HEK293 (cell line): ENCODE measurements around the gene NDUFAF5.

ENCODE experiments used
- CTCF ChIA-PET: fragments of 350-600 bp; formaldehyde crosslinking; extraction: SDS; loops from one replicate; lab custom pipeline; 2021; ENCODE audit warnings: antibody characterized with exemption; lab: Yijun Ruan, JAX
- POLR2A ChIA-PET: fragments of 300-600 bp; formaldehyde crosslinking; extraction: SDS; loops from one replicate; lab custom pipeline; 2020; ENCODE audit warnings: antibody characterized with exemption, inconsistent platforms; lab: Yijun Ruan, JAX
- H3K27ac ChIP-seq: fragments of 200-500 bp; sonication (Bioruptor generic); 2 replicates; pipeline ENCODE4 v1.5.1; 2014; ENCODE audit warnings: low read depth, low read length, control low read depth, inconsistent platforms; ENCODE audit errors: extremely low read depth
- H3K36me3 ChIP-seq, 2 experiments: fragments of 200-500 bp in 1 of 2; sonication (Bioruptor generic) in 1 of 2; 1 replicate in 1 of 2; 2 replicates in 1 of 2; pipeline ENCODE4 v1.5.1; 2014 to 2017; ENCODE audit warnings: inconsistent platforms in 2 of 2, low read length in 2 of 2; ENCODE audit not compliant: control insufficient read depth in 2 of 2, insufficient read depth in 1 of 2
- H3K4me1 ChIP-seq: fragments of 200-500 bp; sonication (Bioruptor generic); 2 replicates; pipeline ENCODE4 v1.5.1; 2014; ENCODE audit warnings: mild to moderate bottlenecking, low read length, inconsistent platforms; ENCODE audit not compliant: control insufficient read depth, insufficient read depth
- H3K4me3 ChIP-seq: 2 replicates; pipeline ENCODE4 v1.5.1; 2011; ENCODE audit warnings: low read depth, mild to moderate bottlenecking, control low read depth, low read length, moderate library complexity
- H3K9me3 ChIP-seq: fragments of 200-500 bp; sonication (Bioruptor generic); 2 replicates; pipeline ENCODE4 v1.5.1; 2014; ENCODE audit warnings: low read depth, low read length, inconsistent platforms; ENCODE audit not compliant: control insufficient read depth, insufficient read depth
- GFI1B ChIP-seq: fragments of 450-650 bp; formaldehyde crosslinking; IDR thresholded peaks from 2 replicates; pipeline ENCODE4 v1.5.1; 2016; ENCODE audit warnings: missing biosample characterization, missing genetic modification characterization
- HOXD13 ChIP-seq: sonication (generic); formaldehyde crosslinking; IDR thresholded peaks from 2 replicates; pipeline ENCODE4 v1.8.0; 2022; ENCODE audit warnings: missing genetic modification reagents, borderline replicate concordance
- KLF9 ChIP-seq: fragments of 450-650 bp; formaldehyde crosslinking; IDR thresholded peaks from 2 replicates; pipeline ENCODE4 v1.5.1; 2016; ENCODE audit warnings: missing biosample characterization, missing genetic modification characterization, low read depth
- REPIN1 ChIP-seq: fragments of 450-650 bp; formaldehyde crosslinking; IDR thresholded peaks from 2 replicates; pipeline ENCODE4 v1.5.1; 2017; ENCODE audit warnings: missing biosample characterization, missing genetic modification characterization, low read depth
- ZBTB20 ChIP-seq: fragments of 450-650 bp; formaldehyde crosslinking; IDR thresholded peaks from 2 replicates; pipeline ENCODE4 v1.5.1; 2016; ENCODE audit warnings: missing biosample characterization, missing genetic modification characterization
- ZNF10 ChIP-seq: fragments of 450-650 bp; formaldehyde crosslinking; IDR thresholded peaks from 2 replicates; pipeline ENCODE4 v1.5.1; 2017; ENCODE audit warnings: missing biosample characterization, missing genetic modification characterization
- ZNF157 ChIP-seq: fragments of 450-650 bp; formaldehyde crosslinking; IDR thresholded peaks from 2 replicates; pipeline ENCODE4 v1.5.1; 2016; ENCODE audit warnings: missing biosample characterization, missing genetic modification characterization
- ZNF214 ChIP-seq: fragments of 450-650 bp; formaldehyde crosslinking; IDR thresholded peaks from 2 replicates; pipeline ENCODE4 v1.5.1; 2017; ENCODE audit warnings: missing biosample characterization, mild to moderate bottlenecking, missing genetic modification characterization, borderline replicate concordance
- ZNF223 ChIP-seq: fragments of 450-650 bp; formaldehyde crosslinking; IDR thresholded peaks from 2 replicates; pipeline ENCODE4 v1.5.1; 2016; ENCODE audit warnings: missing biosample characterization, missing genetic modification characterization
- ZNF23 ChIP-seq: fragments of 450-650 bp; formaldehyde crosslinking; IDR thresholded peaks from 2 replicates; pipeline ENCODE4 v1.5.1; 2016; ENCODE audit warnings: missing biosample characterization, missing genetic modification characterization, borderline replicate concordance
- ZNF24 ChIP-seq: fragments of 450-650 bp; formaldehyde crosslinking; IDR thresholded peaks from 2 replicates; pipeline ENCODE4 v1.5.1; 2016; ENCODE audit warnings: missing biosample characterization, missing genetic modification characterization
- ZNF311 ChIP-seq: fragments of 450-650 bp; formaldehyde crosslinking; IDR thresholded peaks from 2 replicates; pipeline ENCODE4 v1.5.1; 2017; ENCODE audit warnings: missing biosample characterization, missing genetic modification characterization, borderline replicate concordance
- ZNF501 ChIP-seq: fragments of 450-650 bp; formaldehyde crosslinking; IDR thresholded peaks from 2 replicates; pipeline ENCODE4 v1.5.1; 2016; ENCODE audit warnings: missing biosample characterization, missing genetic modification characterization
- ZNF548 ChIP-seq: fragments of 450-650 bp; formaldehyde crosslinking; IDR thresholded peaks from 2 replicates; pipeline ENCODE4 v1.5.1; 2016; ENCODE audit warnings: missing biosample characterization, missing genetic modification characterization
- ZNF600 ChIP-seq: fragments of 450-650 bp; formaldehyde crosslinking; IDR thresholded peaks from 2 replicates; pipeline ENCODE4 v1.5.1; 2016; ENCODE audit warnings: missing biosample characterization, missing genetic modification characterization
- ZNF629 ChIP-seq: fragments of 450-650 bp; formaldehyde crosslinking; IDR thresholded peaks from 2 replicates; pipeline ENCODE4 v1.5.1; 2017; ENCODE audit warnings: missing biosample characterization, missing genetic modification characterization
- ZNF654 ChIP-seq: fragments of 450-650 bp; formaldehyde crosslinking; IDR thresholded peaks from 2 replicates; pipeline ENCODE4 v1.5.1; 2016; ENCODE audit warnings: low read depth, missing biosample characterization, missing genetic modification characterization
- ZNF664 ChIP-seq: fragments of 450-650 bp; formaldehyde crosslinking; IDR thresholded peaks from 2 replicates; pipeline ENCODE4 v1.5.1; 2016; ENCODE audit warnings: missing biosample characterization, missing genetic modification characterization
- ZSCAN16 ChIP-seq: fragments of 450-650 bp; formaldehyde crosslinking; IDR thresholded peaks from 2 replicates; pipeline ENCODE4 v1.5.1; 2016; ENCODE audit warnings: missing biosample characterization, missing genetic modification characterization
- ZSCAN23 ChIP-seq: fragments of 450-650 bp; formaldehyde crosslinking; IDR thresholded peaks from 2 replicates; pipeline ENCODE4 v1.5.1; 2016; ENCODE audit warnings: missing biosample characterization, missing genetic modification characterization
- TF ChIP-seq, protein P1 (sequence below): fragments of 450-650 bp; formaldehyde crosslinking; IDR thresholded peaks from 2 replicates; pipeline ENCODE4 v1.5.1; 2016; ENCODE audit warnings: missing biosample characterization, missing genetic modification characterization
- TF ChIP-seq, protein P2 (sequence below): fragments of 450-650 bp; formaldehyde crosslinking; IDR thresholded peaks from 2 replicates; pipeline ENCODE4 v1.5.1; 2016; ENCODE audit warnings: missing biosample characterization, missing genetic modification characterization
- TF ChIP-seq, protein P3 (sequence below): fragments of 450-650 bp; IDR thresholded peaks from 2 replicates; pipeline ENCODE4 v1.5.1; 2018; ENCODE audit warnings: missing biosample characterization, mild to moderate bottlenecking, missing genetic modification characterization
- TF ChIP-seq, protein P4 (sequence below): fragments of 450-650 bp; formaldehyde crosslinking; IDR thresholded peaks from 2 replicates; pipeline ENCODE4 v1.5.1; 2016; ENCODE audit warnings: missing biosample characterization, missing genetic modification characterization
- TF ChIP-seq, protein P5 (sequence below): fragments of 450-650 bp; formaldehyde crosslinking; IDR thresholded peaks from 2 replicates; pipeline ENCODE4 v1.5.1; 2016; ENCODE audit warnings: missing biosample characterization, missing genetic modification characterization

NDUFAF5 gene

DNA sequence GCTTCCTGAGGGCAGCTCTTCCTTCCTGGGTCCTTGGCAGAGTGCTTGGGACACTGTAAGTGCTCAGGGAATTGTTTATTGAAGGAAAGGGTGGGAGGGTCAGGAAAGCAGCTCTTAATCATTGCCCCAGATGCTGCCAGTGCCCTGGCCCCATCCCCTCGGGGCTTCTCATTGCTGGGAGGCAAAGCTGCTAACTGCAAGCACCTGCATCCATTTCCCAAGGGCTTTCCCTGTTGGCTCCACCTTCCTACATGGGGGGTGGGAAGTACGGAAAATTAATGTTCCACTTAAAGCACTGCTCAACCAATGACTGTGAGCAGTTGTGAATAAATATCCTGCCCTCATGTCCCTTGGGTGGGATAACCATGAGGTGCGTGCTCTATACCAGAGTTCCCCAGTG is 56.4 kb downstream of the NDUFAF5 start (continued):
- TF ChIP-seq, protein P1, sequence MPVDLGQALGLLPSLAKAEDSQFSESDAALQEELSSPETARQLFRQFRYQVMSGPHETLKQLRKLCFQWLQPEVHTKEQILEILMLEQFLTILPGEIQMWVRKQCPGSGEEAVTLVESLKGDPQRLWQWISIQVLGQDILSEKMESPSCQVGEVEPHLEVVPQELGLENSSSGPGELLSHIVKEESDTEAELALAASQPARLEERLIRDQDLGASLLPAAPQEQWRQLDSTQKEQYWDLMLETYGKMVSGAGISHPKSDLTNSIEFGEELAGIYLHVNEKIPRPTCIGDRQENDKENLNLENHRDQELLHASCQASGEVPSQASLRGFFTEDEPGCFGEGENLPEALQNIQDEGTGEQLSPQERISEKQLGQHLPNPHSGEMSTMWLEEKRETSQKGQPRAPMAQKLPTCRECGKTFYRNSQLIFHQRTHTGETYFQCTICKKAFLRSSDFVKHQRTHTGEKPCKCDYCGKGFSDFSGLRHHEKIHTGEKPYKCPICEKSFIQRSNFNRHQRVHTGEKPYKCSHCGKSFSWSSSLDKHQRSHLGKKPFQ (tag by site-specific recombination) = no peak
- TF ChIP-seq, protein P2, sequence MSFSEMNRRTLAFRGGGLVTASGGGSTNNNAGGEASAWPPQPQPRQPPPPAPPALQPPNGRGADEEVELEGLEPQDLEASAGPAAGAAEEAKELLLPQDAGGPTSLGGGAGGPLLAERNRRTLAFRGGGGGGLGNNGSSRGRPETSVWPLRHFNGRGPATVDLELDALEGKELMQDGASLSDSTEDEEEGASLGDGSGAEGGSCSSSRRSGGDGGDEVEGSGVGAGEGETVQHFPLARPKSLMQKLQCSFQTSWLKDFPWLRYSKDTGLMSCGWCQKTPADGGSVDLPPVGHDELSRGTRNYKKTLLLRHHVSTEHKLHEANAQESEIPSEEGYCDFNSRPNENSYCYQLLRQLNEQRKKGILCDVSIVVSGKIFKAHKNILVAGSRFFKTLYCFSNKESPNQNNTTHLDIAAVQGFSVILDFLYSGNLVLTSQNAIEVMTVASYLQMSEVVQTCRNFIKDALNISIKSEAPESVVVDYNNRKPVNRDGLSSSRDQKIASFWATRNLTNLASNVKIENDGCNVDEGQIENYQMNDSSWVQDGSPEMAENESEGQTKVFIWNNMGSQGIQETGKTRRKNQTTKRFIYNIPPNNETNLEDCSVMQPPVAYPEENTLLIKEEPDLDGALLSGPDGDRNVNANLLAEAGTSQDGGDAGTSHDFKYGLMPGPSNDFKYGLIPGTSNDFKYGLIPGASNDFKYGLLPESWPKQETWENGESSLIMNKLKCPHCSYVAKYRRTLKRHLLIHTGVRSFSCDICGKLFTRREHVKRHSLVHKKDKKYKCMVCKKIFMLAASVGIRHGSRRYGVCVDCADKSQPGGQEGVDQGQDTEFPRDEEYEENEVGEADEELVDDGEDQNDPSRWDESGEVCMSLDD (tag by site-specific recombination) = no peak
- TF ChIP-seq ZBTB20 (tag by site-specific recombination) = no peak

DNA sequence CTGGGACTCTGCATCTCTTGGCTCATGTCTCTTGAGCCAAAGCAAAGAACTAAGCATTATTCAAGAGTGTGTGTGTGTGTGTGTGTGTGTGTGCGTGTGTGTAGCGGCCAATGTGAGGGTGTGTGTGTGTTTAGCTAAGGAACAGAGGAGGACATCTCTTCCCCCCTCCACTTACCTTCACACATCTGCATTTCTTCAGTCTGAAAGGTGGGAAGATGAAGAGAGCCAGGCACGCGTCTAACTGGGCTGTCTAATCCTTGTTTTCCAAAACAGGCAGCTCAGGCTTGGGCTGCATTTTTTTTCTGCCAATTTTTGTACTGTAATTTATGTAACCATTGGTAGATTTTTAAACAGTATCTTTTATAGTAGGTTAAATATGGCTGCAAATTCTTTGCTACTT is 59.5 kb downstream of the NDUFAF5 start:
- H3K4me3 ChIP-seq = no peak overlapping the region
- no peak overlapping the region for H3K27ac ChIP-seq
- TF ChIP-seq ZNF600 (tag by site-specific recombination) (no peak), ZNF501 (tag by site-specific recombination) (no peak), ZNF214 (tag by site-specific recombination) (no peak), ZNF23 (tag by site-specific recombination) (no peak), ZNF10 (no peak), KLF9 (no peak)
- TF ChIP-seq, protein P3, sequence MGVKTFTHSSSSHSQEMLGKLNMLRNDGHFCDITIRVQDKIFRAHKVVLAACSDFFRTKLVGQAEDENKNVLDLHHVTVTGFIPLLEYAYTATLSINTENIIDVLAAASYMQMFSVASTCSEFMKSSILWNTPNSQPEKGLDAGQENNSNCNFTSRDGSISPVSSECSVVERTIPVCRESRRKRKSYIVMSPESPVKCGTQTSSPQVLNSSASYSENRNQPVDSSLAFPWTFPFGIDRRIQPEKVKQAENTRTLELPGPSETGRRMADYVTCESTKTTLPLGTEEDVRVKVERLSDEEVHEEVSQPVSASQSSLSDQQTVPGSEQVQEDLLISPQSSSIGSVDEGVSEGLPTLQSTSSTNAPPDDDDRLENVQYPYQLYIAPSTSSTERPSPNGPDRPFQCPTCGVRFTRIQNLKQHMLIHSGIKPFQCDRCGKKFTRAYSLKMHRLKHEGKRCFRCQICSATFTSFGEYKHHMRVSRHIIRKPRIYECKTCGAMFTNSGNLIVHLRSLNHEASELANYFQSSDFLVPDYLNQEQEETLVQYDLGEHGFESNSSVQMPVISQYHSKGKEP (tag by site-specific recombination) = no peak
- ChIA-PET CTCF (interaction anchor here (0.6 to 1.0 kb wide), 3 partner anchors 14 to 598 kb away, joined by 3 read pairs; no protein-coding TSS in a partner anchor), POLR2A (no interaction called here)
- no peaks in the 10 kb centered on the region for H3K4me1 ChIP-seq
- no peaks in the 10 kb centered on the region for H3K36me3 ChIP-seq
- H3K9me3 ChIP-seq = no peaks in the 10 kb centered on the region

DNA sequence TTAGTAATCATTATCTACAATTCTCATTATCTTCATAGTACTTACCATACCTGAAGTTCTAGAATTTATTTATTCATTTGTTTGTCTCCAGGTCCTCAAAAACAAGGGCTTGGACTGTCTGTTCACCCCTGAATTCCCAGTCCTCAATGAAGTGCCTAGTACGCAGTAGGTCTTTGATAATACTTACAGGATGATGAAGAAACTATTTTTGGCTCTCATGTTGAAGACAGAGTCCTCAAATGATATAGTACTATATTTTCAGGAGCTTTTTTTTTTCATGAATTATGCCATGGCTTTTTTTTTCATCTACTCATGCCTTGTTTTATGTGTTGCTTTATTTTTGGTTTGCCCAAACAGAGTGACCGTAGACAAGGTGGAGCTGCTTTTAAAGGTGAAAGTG is 66.5 kb downstream of the NDUFAF5 start:
- H3K4me3 ChIP-seq = no peak overlapping the region
- no peak overlapping the region for H3K27ac ChIP-seq
- no peaks in the 10 kb centered on the region for H3K36me3 ChIP-seq
- POLR2A ChIA-PET = no interaction called here
- CTCF ChIA-PET = interaction anchor here (1.0 to 1.2 kb wide), 2 partner anchors 31 to 99 kb away, joined by 3 read pairs; no protein-coding TSS in a partner anchor
- H3K4me1 ChIP-seq = no peaks in the 10 kb centered on the region
- H3K9me3 ChIP-seq = no peaks in the 10 kb centered on the region
- TF ChIP-seq ZSCAN16 (tag by site-specific recombination) (no peak), ZSCAN23 (tag by site-specific recombination) (no peak), REPIN1 (no peak), ZNF24 (tag by site-specific recombination) (no peak), ZNF157 (tag by site-specific recombination) (no peak), ZNF311 (tag by site-specific recombination) (no peak), ZNF664 (no peak), ZNF548 (tag by site-specific recombination) (no peak), GFI1B (tag by site-specific recombination) (no peak), ZNF629 (tag by site-specific recombination) (no peak), HOXD13 (CRISPR knock-in tag) (no peak), ZNF223 (tag by site-specific recombination) (no peak), ZNF654 (tag by site-specific recombination) (no peak)
- TF ChIP-seq, protein P3 (tag by site-specific recombination) = no peak
- TF ChIP-seq, protein P4, sequence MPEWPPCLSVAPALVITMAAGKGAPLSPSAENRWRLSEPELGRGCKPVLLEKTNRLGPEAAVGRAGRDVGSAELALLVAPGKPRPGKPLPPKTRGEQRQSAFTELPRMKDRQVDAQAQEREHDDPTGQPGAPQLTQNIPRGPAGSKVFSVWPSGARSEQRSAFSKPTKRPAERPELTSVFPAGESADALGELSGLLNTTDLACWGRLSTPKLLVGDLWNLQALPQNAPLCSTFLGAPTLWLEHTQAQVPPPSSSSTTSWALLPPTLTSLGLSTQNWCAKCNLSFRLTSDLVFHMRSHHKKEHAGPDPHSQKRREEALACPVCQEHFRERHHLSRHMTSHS (tag by site-specific recombination) = no peak
- TF ChIP-seq, protein P5, sequence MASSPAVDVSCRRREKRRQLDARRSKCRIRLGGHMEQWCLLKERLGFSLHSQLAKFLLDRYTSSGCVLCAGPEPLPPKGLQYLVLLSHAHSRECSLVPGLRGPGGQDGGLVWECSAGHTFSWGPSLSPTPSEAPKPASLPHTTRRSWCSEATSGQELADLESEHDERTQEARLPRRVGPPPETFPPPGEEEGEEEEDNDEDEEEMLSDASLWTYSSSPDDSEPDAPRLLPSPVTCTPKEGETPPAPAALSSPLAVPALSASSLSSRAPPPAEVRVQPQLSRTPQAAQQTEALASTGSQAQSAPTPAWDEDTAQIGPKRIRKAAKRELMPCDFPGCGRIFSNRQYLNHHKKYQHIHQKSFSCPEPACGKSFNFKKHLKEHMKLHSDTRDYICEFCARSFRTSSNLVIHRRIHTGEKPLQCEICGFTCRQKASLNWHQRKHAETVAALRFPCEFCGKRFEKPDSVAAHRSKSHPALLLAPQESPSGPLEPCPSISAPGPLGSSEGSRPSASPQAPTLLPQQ (tag by site-specific recombination) = no peak
